WTC11 (cell line): ENCODE results near the gene MAPK12. TPM values are rescaled to one million over a fixed set of nuclear protein-coding genes. Genes with fewer than 3 reads are reported as not detected.

ENCODE experiments used
- ATAC-seq: fragments of 200-7000 bp; cut with Tn5 transposase; 2 replicates; pipeline ENCODE4 v1.10.0; 2021; ENCODE audit warnings: mild to moderate bottlenecking, moderate library complexity
- CTCF ChIA-PET: fragments of 300-600 bp; sonication (Branson Sonifier 250); formaldehyde crosslinking; loops from one replicate; lab custom pipeline; 2021; ENCODE audit warnings: antibody characterized with exemption; lab: Charles Lee
- POLR2A ChIA-PET: fragments of 350-600 bp; sonication (Branson Sonifier 250); formaldehyde crosslinking; loops from one replicate; lab custom pipeline; 2021; ENCODE audit warnings: antibody characterized with exemption; lab: Charles Lee
- DNase-seq: peaks from one replicate; pipeline ENCODE4 v3.0.0; 2021; ENCODE audit warnings: low spot score
- H3K27ac Mint-ChIP-seq: 2 replicates; pipeline ENCODE4 v1.8.0; 2021; ENCODE audit warnings: mixed read lengths
- H3K27me3 Mint-ChIP-seq: 2 replicates; pipeline ENCODE4 v1.8.0; 2021; ENCODE audit warnings: low read depth, mild to moderate bottlenecking, moderate library complexity, mixed read lengths
- H3K36me3 Mint-ChIP-seq: 2 replicates; pipeline ENCODE4 v1.8.0; 2021; ENCODE audit warnings: mixed read lengths
- H3K4me1 Mint-ChIP-seq: 2 replicates; pipeline ENCODE4 v1.8.0; 2022; ENCODE audit warnings: mixed read lengths
- H3K4me3 Mint-ChIP-seq: 2 replicates; pipeline ENCODE4 v1.8.0; 2021; ENCODE audit warnings: mild to moderate bottlenecking, moderate library complexity, mixed read lengths
- H3K9me3 Mint-ChIP-seq: 2 replicates; pipeline ENCODE4 v1.8.0; 2021; ENCODE audit warnings: mixed read lengths
- AFF4 ChIP-seq: sonication (generic); formaldehyde crosslinking; IDR thresholded peaks from 2 replicates; pipeline ENCODE4 v1.8.1; 2023; ENCODE audit warnings: mild to moderate bottlenecking, missing genetic modification reagents, borderline replicate concordance
- ATF3 ChIP-seq: sonication (generic); formaldehyde crosslinking; conservative IDR thresholded peaks from 2 replicates; pipeline ENCODE4 v1.8.1; 2022; ENCODE audit warnings: mild to moderate bottlenecking, missing genetic modification reagents
- E2F5 ChIP-seq: sonication (generic); formaldehyde crosslinking; IDR thresholded peaks from 2 replicates; pipeline ENCODE4 v1.8.1; 2022; ENCODE audit warnings: mild to moderate bottlenecking, moderate library complexity, missing genetic modification reagents
- HMGA2 ChIP-seq: fragments of 250-450 bp; sonication (Bioruptor Pico); IDR thresholded peaks from 2 replicates; pipeline ENCODE4 v1.4.0; 2021; ENCODE audit warnings: mild to moderate bottlenecking, moderate library complexity
- MLX ChIP-seq: sonication (generic); formaldehyde crosslinking; IDR thresholded peaks from 2 replicates; pipeline ENCODE4 v1.8.1; 2023; ENCODE audit warnings: mild to moderate bottlenecking, missing genetic modification reagents, moderate library complexity
- MYBL2 ChIP-seq: sonication (generic); formaldehyde crosslinking; IDR thresholded peaks from 2 replicates; pipeline ENCODE4 v1.8.1; 2023; ENCODE audit warnings: mild to moderate bottlenecking, moderate library complexity, missing genetic modification reagents
- NFYB ChIP-seq: sonication (generic); formaldehyde crosslinking; conservative IDR thresholded peaks from 2 replicates; pipeline ENCODE4 v1.8.0; 2022; ENCODE audit warnings: low read depth, missing genetic modification reagents
- NR2C2 ChIP-seq: sonication (generic); formaldehyde crosslinking; IDR thresholded peaks from 2 replicates; pipeline ENCODE4 v1.8.0; 2022; ENCODE audit warnings: mild to moderate bottlenecking, missing genetic modification reagents
- RORB ChIP-seq: fragments of 250-450 bp; sonication (Bioruptor Pico); IDR thresholded peaks from 2 replicates; pipeline ENCODE4 v1.9.0; 2021; ENCODE audit warnings: mild to moderate bottlenecking
- SMAD4 ChIP-seq: sonication (generic); formaldehyde crosslinking; IDR thresholded peaks from 2 replicates; pipeline ENCODE4 v1.8.0; 2022; ENCODE audit warnings: mild to moderate bottlenecking, missing genetic modification reagents
- STAT6 ChIP-seq: sonication (generic); formaldehyde crosslinking; conservative IDR thresholded peaks from 2 replicates; pipeline ENCODE4 v1.8.1; 2023; ENCODE audit warnings: mild to moderate bottlenecking, low read depth, missing genetic modification reagents, moderate library complexity
- TCF7 ChIP-seq: sonication (generic); formaldehyde crosslinking; IDR thresholded peaks from 2 replicates; pipeline ENCODE4 v1.8.0; 2022; ENCODE audit warnings: mild to moderate bottlenecking, low read depth, missing genetic modification reagents, moderate library complexity
- TEAD4 ChIP-seq: sonication (generic); formaldehyde crosslinking; IDR thresholded peaks from 2 replicates; pipeline ENCODE4 v1.8.0; 2022; ENCODE audit warnings: mild to moderate bottlenecking, missing genetic modification reagents
- TP53 ChIP-seq: sonication (generic); formaldehyde crosslinking; IDR thresholded peaks from 2 replicates; pipeline ENCODE4 v1.8.1; 2023; ENCODE audit warnings: mild to moderate bottlenecking, missing genetic modification reagents
- USF1 ChIP-seq: sonication (generic); formaldehyde crosslinking; IDR thresholded peaks from 2 replicates; pipeline ENCODE4 v1.8.0; 2022; ENCODE audit warnings: mild to moderate bottlenecking, missing genetic modification reagents
- ZNF121 ChIP-seq: sonication (generic); formaldehyde crosslinking; IDR thresholded peaks from 2 replicates; pipeline ENCODE4 v1.8.0; 2023; ENCODE audit warnings: missing genetic modification reagents
- ZNF138 ChIP-seq: sonication (generic); formaldehyde crosslinking; conservative IDR thresholded peaks from 2 replicates; pipeline ENCODE4 v1.8.1; 2022; ENCODE audit warnings: mild to moderate bottlenecking, moderate library complexity, missing genetic modification reagents
- ZNF219 ChIP-seq: sonication (generic); formaldehyde crosslinking; IDR thresholded peaks from 2 replicates; pipeline ENCODE4 v1.8.0; 2023; ENCODE audit warnings: missing genetic modification reagents, mild to moderate bottlenecking, borderline replicate concordance
- ZNF281 ChIP-seq: sonication (generic); formaldehyde crosslinking; IDR thresholded peaks from 2 replicates; pipeline ENCODE4 v1.8.0; 2023; ENCODE audit warnings: mild to moderate bottlenecking, missing genetic modification reagents
- ZNF416 ChIP-seq: fragments of 250-450 bp; sonication (Bioruptor Pico); IDR thresholded peaks from 2 replicates; pipeline ENCODE4 v1.9.0; 2021; ENCODE audit warnings: mild to moderate bottlenecking, inconsistent platforms
- ZNF671 ChIP-seq: fragments of 250-450 bp; sonication (Bioruptor Pico); IDR thresholded peaks from 2 replicates; pipeline ENCODE4 v1.8.0; 2021; ENCODE audit warnings: mild to moderate bottlenecking
- total RNA-seq: library from RNA; stranded (reverse); gene quantifications from 3 replicates; pipeline ENCODE4 v1.2.3, GENCODE V29; 2021

Gene MAPK12
- total RNA-seq, 1 experiment from 2014 or later = 31.0 TPM

GRCh38 chr22:50281384-50281760 is 19.9 kb upstream of the MAPK12 start:
- H3K27ac Mint-ChIP-seq = no peak overlapping the region
- no peaks in the 10 kb centered on the region for H3K27me3 Mint-ChIP-seq
- H3K9me3 Mint-ChIP-seq = no peaks in the 10 kb centered on the region
- ATAC-seq (no peak), DNase-seq (no peak)
- no peaks in the 10 kb centered on the region for H3K4me1 Mint-ChIP-seq
- POLR2A ChIA-PET = no interaction called here
- no peak for TF ChIP-seq TP53
- no peak for TF ChIP-seq NR2C2
- no peak for TF ChIP-seq TEAD4 (CRISPR knock-in tag)
- TF ChIP-seq ZNF281 = no peak
- TF ChIP-seq ZNF121 (CRISPR knock-in tag) = no peak
- TF ChIP-seq USF1 (CRISPR knock-in tag) = no peak
- TF ChIP-seq ZNF219 (CRISPR knock-in tag) = no peak
- no peak for TF ChIP-seq SMAD4 (CRISPR knock-in tag)
- no peak for TF ChIP-seq E2F5 (CRISPR knock-in tag)
- TF ChIP-seq ZNF138 (CRISPR knock-in tag) = no peak
- TF ChIP-seq ATF3 (CRISPR knock-in tag) = no peak
- TF ChIP-seq, all 79 proteins: peak for 0
- Mint-ChIP-seq H3K4me3 (no peak overlapping the region), H3K36me3 (peaks cover 39% of the 10 kb centered on the region)
- CTCF ChIA-PET = no interaction called here

GRCh38 chr22:50280708-50281383 is 19.4 kb upstream of the MAPK12 start:
- Mint-ChIP-seq H3K27me3 (no peaks in the 10 kb centered on the region), H3K9me3 (no peaks in the 10 kb centered on the region), H3K4me3 (no peak overlapping the region), H3K27ac (no peak overlapping the region), H3K4me1 (no peaks in the 10 kb centered on the region), H3K36me3 (peaks cover 40% of the 10 kb centered on the region)
- ATAC-seq (no peak), DNase-seq (no peak)
- POLR2A ChIA-PET = no interaction called here
- CTCF ChIA-PET = no interaction called here
- TF ChIP-seq ZNF671 (CRISPR knock-in tag) = no peak
- TF ChIP-seq NFYB = no peak
- no peak for TF ChIP-seq ZNF219 (CRISPR knock-in tag)
- TF ChIP-seq AFF4 (CRISPR knock-in tag) = no peak
- no peak for TF ChIP-seq TCF7 (CRISPR knock-in tag)
- no peak for TF ChIP-seq ZNF121 (CRISPR knock-in tag)
- TF ChIP-seq STAT6 = no peak
- no peak for TF ChIP-seq MYBL2
- no peak for TF ChIP-seq HMGA2 (CRISPR knock-in tag)
- TF ChIP-seq RORB (CRISPR knock-in tag) = no peak
- no peak for TF ChIP-seq ZNF416
- TF ChIP-seq USF1 (CRISPR knock-in tag) = no peak
- no peak for TF ChIP-seq MLX (CRISPR knock-in tag)
